Measurements from ENCODE around the gene RAE1. TPM values are rescaled to one million over a fixed set of nuclear protein-coding genes. Genes with fewer than 3 reads are reported as not detected.

The RAE1 gene
- total RNA-seq, 1 experiment from 2014 or later = 31.3 TPM

DNA sequence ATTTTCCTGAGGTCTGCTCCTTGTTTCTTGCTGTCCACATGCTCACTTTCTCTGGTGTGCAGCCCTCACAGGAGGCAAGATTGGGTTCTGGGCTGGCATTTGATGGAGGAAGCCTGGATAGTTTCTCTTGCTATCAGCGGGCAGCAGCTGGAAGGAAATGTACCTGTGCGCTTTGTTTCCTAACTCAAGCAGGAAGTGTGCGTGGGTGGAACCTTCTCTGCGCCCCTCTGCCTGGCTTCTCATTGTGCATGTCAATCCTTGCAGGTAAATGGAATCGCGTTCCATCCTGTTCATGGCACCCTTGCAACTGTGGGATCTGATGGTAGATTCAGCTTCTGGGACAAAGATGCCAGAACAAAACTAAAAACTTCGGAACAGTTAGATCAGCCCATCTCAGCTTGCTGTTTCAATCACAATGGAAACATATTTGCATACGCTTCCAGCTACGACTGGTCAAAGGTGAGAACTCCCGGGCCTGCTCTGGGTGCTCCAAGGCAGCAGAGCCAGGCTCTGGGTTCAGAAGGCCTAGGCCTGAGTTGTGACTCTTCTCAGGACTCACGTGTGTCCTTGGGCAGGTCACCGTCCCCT, 23.4 kb downstream of the RAE1 start:
- no peak overlapping the region for H3K4me3 Mint-ChIP-seq
- peaks cover 12% of the 10 kb centered on the region for H3K4me1 Mint-ChIP-seq
- peak; percentile 52 for ATAC-seq
- peaks cover 78% of the 10 kb centered on the region for H3K36me3 Mint-ChIP-seq
- TF ChIP-seq ZNF121 (CRISPR knock-in tag; IDR thresholded peaks at IDR 0.05) = no peak
- no peak for TF ChIP-seq SMAD3 (CRISPR knock-in tag; IDR thresholded peaks at IDR 0.05; ENCODE audit: borderline replicate concordance)
- TF ChIP-seq, protein P1, sequence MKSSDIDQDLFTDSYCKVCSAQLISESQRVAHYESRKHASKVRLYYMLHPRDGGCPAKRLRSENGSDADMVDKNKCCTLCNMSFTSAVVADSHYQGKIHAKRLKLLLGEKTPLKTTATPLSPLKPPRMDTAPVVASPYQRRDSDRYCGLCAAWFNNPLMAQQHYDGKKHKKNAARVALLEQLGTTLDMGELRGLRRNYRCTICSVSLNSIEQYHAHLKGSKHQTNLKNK (CRISPR knock-in tag; IDR thresholded peaks at IDR 0.05) = no peak
- TF ChIP-seq, protein P2, sequence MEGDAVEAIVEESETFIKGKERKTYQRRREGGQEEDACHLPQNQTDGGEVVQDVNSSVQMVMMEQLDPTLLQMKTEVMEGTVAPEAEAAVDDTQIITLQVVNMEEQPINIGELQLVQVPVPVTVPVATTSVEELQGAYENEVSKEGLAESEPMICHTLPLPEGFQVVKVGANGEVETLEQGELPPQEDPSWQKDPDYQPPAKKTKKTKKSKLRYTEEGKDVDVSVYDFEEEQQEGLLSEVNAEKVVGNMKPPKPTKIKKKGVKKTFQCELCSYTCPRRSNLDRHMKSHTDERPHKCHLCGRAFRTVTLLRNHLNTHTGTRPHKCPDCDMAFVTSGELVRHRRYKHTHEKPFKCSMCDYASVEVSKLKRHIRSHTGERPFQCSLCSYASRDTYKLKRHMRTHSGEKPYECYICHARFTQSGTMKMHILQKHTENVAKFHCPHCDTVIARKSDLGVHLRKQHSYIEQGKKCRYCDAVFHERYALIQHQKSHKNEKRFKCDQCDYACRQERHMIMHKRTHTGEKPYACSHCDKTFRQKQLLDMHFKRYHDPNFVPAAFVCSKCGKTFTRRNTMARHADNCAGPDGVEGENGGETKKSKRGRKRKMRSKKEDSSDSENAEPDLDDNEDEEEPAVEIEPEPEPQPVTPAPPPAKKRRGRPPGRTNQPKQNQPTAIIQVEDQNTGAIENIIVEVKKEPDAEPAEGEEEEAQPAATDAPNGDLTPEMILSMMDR (IDR thresholded peaks at IDR 0.05) = no peak
- TF ChIP-seq NFE2L1 (CRISPR knock-in tag; IDR thresholded peaks at IDR 0.05) = no peak
- TF ChIP-seq RORB (CRISPR knock-in tag; IDR thresholded peaks at IDR 0.05) = no peak
- TF ChIP-seq, protein P3, sequence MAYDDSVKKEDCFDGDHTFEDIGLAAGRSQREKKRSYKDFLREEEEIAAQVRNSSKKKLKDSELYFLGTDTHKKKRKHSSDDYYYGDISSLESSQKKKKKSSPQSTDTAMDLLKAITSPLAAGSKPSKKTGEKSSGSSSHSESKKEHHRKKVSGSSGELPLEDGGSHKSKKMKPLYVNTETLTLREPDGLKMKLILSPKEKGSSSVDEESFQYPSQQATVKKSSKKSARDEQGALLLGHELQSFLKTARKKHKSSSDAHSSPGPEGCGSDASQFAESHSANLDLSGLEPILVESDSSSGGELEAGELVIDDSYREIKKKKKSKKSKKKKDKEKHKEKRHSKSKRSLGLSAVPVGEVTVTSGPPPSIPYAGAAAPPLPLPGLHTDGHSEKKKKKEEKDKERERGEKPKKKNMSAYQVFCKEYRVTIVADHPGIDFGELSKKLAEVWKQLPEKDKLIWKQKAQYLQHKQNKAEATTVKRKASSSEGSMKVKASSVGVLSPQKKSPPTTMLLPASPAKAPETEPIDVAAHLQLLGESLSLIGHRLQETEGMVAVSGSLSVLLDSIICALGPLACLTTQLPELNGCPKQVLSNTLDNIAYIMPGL (CRISPR knock-in tag; IDR thresholded peaks at IDR 0.05) = no peak
- TF ChIP-seq ZNF317 (CRISPR knock-in tag; IDR thresholded peaks at IDR 0.05; ENCODE audit: borderline replicate concordance, low read depth) = no peak
- TF ChIP-seq, protein P4, sequence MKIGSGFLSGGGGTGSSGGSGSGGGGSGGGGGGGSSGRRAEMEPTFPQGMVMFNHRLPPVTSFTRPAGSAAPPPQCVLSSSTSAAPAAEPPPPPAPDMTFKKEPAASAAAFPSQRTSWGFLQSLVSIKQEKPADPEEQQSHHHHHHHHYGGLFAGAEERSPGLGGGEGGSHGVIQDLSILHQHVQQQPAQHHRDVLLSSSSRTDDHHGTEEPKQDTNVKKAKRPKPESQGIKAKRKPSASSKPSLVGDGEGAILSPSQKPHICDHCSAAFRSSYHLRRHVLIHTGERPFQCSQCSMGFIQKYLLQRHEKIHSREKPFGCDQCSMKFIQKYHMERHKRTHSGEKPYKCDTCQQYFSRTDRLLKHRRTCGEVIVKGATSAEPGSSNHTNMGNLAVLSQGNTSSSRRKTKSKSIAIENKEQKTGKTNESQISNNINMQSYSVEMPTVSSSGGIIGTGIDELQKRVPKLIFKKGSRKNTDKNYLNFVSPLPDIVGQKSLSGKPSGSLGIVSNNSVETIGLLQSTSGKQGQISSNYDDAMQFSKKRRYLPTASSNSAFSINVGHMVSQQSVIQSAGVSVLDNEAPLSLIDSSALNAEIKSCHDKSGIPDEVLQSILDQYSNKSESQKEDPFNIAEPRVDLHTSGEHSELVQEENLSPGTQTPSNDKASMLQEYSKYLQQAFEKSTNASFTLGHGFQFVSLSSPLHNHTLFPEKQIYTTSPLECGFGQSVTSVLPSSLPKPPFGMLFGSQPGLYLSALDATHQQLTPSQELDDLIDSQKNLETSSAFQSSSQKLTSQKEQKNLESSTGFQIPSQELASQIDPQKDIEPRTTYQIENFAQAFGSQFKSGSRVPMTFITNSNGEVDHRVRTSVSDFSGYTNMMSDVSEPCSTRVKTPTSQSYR (CRISPR knock-in tag; IDR thresholded peaks at IDR 0.05) = no peak
- TF ChIP-seq GTF2I (CRISPR knock-in tag; conservative IDR thresholded peaks at IDR 0.05) = no peak
- TF ChIP-seq, protein P5, sequence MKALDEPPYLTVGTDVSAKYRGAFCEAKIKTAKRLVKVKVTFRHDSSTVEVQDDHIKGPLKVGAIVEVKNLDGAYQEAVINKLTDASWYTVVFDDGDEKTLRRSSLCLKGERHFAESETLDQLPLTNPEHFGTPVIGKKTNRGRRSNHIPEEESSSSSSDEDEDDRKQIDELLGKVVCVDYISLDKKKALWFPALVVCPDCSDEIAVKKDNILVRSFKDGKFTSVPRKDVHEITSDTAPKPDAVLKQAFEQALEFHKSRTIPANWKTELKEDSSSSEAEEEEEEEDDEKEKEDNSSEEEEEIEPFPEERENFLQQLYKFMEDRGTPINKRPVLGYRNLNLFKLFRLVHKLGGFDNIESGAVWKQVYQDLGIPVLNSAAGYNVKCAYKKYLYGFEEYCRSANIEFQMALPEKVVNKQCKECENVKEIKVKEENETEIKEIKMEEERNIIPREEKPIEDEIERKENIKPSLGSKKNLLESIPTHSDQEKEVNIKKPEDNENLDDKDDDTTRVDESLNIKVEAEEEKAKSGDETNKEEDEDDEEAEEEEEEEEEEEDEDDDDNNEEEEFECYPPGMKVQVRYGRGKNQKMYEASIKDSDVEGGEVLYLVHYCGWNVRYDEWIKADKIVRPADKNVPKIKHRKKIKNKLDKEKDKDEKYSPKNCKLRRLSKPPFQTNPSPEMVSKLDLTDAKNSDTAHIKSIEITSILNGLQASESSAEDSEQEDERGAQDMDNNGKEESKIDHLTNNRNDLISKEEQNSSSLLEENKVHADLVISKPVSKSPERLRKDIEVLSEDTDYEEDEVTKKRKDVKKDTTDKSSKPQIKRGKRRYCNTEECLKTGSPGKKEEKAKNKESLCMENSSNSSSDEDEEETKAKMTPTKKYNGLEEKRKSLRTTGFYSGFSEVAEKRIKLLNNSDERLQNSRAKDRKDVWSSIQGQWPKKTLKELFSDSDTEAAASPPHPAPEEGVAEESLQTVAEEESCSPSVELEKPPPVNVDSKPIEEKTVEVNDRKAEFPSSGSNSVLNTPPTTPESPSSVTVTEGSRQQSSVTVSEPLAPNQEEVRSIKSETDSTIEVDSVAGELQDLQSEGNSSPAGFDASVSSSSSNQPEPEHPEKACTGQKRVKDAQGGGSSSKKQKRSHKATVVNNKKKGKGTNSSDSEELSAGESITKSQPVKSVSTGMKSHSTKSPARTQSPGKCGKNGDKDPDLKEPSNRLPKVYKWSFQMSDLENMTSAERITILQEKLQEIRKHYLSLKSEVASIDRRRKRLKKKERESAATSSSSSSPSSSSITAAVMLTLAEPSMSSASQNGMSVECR (CRISPR knock-in tag; IDR thresholded peaks at IDR 0.05; ENCODE audit: borderline replicate concordance) = no peak
- no peak for TF ChIP-seq CBFB (CRISPR knock-in tag; IDR thresholded peaks at IDR 0.05; ENCODE audit: low read depth)
- TF ChIP-seq, protein P6, sequence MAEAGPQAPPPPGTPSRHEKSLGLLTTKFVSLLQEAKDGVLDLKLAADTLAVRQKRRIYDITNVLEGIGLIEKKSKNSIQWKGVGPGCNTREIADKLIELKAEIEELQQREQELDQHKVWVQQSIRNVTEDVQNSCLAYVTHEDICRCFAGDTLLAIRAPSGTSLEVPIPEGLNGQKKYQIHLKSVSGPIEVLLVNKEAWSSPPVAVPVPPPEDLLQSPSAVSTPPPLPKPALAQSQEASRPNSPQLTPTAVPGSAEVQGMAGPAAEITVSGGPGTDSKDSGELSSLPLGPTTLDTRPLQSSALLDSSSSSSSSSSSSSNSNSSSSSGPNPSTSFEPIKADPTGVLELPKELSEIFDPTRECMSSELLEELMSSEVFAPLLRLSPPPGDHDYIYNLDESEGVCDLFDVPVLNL (CRISPR knock-in tag; IDR thresholded peaks at IDR 0.05; ENCODE audit: borderline replicate concordance, low read depth) = no peak
- no peak for TF ChIP-seq ZNF416 (CRISPR knock-in tag; IDR thresholded peaks at IDR 0.05)
- no peak for TF ChIP-seq MYBL2 (CRISPR knock-in tag; IDR thresholded peaks at IDR 0.05)
- TF ChIP-seq, protein P7, sequence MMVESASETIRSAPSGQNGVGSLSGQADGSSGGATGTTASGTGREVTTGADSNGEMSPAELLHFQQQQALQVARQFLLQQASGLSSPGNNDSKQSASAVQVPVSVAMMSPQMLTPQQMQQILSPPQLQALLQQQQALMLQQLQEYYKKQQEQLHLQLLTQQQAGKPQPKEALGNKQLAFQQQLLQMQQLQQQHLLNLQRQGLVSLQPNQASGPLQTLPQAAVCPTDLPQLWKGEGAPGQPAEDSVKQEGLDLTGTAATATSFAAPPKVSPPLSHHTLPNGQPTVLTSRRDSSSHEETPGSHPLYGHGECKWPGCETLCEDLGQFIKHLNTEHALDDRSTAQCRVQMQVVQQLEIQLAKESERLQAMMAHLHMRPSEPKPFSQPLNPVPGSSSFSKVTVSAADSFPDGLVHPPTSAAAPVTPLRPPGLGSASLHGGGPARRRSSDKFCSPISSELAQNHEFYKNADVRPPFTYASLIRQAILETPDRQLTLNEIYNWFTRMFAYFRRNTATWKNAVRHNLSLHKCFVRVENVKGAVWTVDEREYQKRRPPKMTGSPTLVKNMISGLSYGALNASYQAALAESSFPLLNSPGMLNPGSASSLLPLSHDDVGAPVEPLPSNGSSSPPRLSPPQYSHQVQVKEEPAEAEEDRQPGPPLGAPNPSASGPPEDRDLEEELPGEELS (CRISPR knock-in tag; IDR thresholded peaks at IDR 0.05) = no peak
- peak overlapping the region; percentile 87 for H3K27ac Mint-ChIP-seq
- DNase-seq (ENCODE audit: low spot score) = no peak
- H3K9me3 Mint-ChIP-seq = no peaks in the 10 kb centered on the region
- H3K27me3 Mint-ChIP-seq (ENCODE audit: low read depth) = no peaks in the 10 kb centered on the region
- ChIA-PET POLR2A (no interaction called here), CTCF (interaction anchor here (1.0 kb wide), 1 partner anchor 119 kb away, joined by 3 read pairs; no protein-coding TSS in a partner anchor)

All from WTC11 (cell line).